NCI-H146 treated with DMSO at 0.1 percent for 48 hours (cell line): Measurements from ENCODE around the gene ALDOC.
"Not testable (repeated sequence)": the region's sequence is repeated elsewhere in the genome, so short reads cannot be mapped to it uniquely, and the experiment has no call there.

Source experiments
- DNase-seq: peaks from one replicate; lab custom pipeline; 2025; ENCODE audit not compliant: unreplicated experiment; lab: John Stamatoyannopoulos, UW

ALDOC gene

DNA sequence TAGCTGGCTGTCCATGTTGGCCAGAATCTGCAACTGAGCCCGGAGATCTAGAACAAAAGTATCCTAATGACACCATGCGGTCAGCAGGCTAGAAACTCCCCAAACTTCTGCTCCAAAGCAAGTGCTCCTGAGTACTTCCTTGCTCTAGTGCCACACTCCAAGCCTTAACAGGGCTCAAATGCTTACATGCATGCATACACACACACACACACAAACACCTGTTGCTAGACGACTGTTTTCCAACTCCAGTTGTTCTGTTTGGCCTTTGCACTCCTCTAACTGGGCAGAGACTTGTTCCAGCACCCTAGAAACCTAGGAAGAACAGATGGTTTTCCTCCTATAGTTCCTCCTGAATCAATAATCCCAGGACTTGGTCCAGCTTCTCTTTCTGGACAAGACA, 7.7 kb upstream of the ALDOC start:
- no peak for DNase-seq

- DNase-seq = no peak
Measured at GRCh38 chr17:28582513-28582912, 5.8 kb upstream of the ALDOC start.

- no peak for DNase-seq
Measured at GRCh38 chr17:28580959-28581358, 4.3 kb upstream of the ALDOC start.

DNA sequence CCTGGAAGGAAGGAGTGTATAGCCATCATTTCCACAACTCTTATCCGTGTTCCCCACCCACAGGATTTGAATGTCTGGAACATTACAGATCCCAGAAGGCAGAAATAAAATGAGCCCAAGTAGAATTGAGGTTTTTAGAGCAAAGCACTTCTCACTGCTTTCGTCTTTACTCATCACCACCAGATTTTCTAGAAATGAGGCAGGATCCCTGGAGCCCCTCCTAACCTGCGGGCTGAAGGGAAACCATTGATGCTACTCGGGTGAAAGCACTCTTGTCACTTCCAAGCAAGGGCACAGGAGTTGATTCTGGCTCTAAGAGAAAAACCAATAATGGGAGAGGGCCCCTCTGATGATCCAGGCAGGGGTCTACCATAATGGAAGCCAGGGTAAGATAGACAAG, 2.8 kb upstream of the ALDOC start:
- no peak for DNase-seq

GRCh38 chr17:28578246-28579195, 1.8 kb upstream of the ALDOC start:
- no peak for DNase-seq

DNA sequence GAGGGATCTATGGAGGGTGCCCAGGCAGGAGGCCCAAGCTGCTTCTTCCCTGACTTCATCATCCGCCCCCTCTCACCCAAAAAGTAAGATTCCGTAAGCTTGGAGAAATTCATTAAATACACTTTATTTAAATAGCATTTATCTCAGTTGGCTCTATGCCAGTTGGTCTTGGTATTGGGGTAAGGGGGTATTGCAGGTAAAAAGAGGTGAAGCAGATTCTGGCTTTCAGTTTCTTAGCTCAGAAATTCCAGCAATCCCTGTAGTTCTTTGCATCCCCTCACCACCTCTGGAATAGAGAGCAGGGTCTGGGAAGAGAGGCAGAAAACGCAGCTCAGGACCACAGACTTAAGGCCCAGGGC, 750 bp upstream of the ALDOC start:
- DNase-seq = no peak

DNA sequence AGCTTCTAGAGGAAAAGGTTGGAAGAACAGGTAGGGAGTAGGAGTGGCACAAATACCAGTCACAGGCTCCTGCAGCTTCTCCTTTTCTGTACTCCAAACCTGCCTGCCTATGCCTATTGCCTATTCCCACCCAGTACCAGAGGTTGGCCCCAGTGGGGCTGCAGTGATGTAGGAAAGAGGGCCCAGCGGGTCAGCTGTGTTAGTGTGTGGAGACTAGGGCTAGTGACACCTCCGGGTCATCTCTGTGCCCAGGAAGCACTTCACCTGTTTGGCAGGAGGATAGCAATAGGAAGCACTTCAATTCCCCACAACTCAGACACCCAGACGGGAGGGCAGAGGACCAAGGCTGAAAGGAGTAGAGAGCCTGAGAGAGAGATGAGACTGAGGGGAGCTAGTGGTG, 679 bp downstream of the ALDOC start:
- not testable (repeated sequence) for DNase-seq

- no peak for DNase-seq
Measured at GRCh38 chr17:28575126-28575795, 1.4 kb downstream of the ALDOC start.

DNA sequence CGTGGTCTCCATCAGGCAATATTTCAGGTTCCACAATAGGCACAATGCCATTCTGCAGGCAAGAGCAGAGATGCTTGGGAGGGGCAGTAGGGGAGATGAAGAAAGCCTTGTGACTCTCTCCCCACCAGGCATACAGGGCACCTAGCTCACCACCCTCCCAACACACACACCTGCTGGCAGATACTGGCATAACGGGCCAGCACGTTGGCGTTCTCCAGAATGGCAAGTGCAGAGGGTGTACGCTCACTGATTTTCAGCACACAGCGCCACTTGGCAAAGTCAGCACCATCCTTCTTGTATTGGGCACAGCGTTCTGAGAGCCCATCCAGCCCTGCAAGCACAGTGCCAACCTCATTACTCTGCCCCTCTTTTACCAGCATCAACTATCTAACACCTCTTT, 2.2 kb downstream of the ALDOC start:
- no peak for DNase-seq

- DNase-seq = no peak
Measured at GRCh38 chr17:28573966-28574480, 2.7 kb downstream of the ALDOC start.

DNA sequence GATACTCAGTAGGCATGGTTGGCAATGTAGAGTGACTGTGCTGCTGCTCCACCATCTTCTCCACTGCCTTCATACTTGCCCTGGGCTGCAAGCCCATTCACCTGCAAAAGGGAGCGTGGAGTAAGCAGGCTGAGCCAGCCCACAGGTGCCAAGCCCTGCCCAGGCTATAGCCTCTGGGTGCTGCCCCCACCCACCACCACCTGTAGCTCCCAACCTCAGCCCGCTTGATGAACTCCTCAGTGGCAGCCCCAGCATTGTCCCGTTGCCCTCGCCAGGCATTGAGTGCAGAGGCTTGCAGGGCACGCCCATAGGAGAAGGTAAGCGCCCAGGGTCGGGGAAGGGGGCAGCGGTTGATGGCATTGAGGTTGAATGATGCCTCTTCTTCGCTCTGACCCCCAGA, 3.2 kb downstream of the ALDOC start:
- DNase-seq = no peak

GRCh38 chr17:28573040-28573380, 3.7 kb downstream of the ALDOC start:
- DNase-seq = no peak

DNA sequence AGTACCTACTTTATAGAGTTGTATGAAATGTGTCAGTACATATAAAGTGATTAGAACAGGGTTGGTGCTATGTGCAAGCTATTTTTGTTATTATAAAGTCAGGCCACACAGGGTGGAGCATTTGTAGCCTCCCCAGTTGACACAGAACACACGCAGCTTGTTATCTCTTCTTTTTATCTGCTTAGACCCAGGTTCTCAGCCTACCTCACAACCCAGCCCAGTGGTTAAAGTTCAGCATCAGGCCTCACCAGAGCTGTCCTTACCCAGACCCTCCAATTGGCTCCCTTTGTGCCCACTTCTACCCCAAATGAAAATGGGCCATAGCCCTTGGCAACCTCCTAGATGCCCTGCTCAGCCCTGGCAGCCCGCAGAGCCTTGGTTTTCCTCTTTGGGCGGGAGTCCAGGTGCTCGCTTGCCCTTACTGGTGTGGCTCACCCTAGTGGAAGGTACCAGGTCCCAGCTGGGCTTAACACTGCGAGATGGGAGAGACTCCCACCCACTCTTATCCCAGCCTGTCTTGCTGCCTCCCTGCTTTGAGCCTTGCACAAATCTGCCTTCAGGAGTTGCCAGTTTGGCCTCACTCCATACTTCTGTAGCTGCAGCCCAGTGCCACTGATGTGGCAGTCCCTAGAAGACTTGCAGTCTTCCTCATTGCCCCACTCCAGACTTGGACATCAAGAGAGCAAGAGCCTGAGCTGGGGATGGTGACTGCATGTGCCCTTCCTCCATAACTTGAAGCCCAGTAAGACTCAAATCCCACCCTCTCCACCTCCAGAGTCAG, 4.2 kb downstream of the ALDOC start:
- no peak for DNase-seq

GRCh38 chr17:28571361-28572122, 5.2 kb downstream of the ALDOC start, which contains the start of gene PIGS:
TSS of gene PIGS (minus strand) at chr17:28571524. CDS start at chr17:28571496, 28 bp downstream.
- peak; percentile 88 for DNase-seq

- peak; percentile 43 for DNase-seq
Measured at GRCh38 chr17:28570716-28571360, 5.9 kb downstream of the ALDOC start.

DNA sequence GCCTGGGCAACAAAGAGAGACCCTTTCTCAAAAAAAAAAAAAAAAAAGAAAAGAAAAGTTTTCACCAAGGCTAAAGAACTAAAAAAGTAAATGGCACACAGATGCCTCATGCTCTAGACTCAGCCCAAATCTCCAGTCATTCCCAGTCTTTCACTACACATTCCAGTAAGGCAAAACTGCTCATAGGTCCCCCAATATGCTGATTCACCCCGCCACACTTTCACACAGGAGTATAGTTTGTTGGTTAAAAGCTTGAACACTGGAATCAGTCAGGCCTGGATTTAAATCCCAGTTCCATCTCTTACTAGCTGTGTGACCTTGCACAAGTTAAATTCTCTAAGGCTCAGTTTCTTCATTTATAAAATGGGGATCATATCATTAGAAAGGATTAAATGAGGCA, 7.2 kb downstream of the ALDOC start:
- DNase-seq = no peak

DNA sequence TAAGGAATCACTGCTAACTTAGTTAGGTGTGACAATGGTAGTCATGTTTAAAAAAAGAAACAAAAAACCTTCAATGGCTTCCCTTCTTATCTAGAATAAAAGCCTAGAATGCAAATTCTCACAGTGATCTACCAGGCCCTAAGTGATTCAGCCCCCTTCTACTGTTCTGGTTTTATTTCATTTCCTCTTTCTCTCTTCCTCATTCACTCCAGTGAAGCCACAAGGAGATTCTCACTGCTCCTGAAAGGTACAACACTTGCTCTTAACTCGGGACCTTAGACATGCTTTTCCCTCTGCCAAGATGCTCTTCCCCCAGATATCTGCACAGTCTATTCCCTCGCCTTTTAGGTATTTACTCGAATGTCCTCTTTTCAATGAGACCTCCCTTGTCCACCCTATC, 9.1 kb downstream of the ALDOC start:
- DNase-seq = no peak

- no peak for DNase-seq
Measured at GRCh38 chr17:28563475-28563874, 13.2 kb downstream of the ALDOC start.

DNA sequence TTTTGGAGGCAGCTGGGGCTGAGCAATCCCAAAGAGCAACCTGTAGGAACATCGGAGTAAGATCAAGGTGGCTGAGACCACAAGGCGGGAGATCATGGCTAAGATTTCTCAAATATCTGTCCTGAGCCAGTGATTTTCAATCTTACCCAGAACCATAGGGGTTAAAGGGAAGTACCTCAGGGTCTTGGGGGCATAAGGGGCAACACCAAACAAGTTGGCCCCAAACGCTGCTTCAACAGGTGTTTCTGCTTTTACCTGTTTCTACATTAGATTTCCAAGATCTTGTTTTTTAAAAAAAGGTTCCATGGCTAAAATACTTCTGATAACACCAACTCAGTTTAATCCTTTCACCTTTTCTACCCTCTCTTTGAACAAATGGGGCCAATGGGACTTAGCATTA, 21.7 kb downstream of the ALDOC start:
- no peak for DNase-seq

- DNase-seq = no peak
Measured at GRCh38 chr17:28554565-28554964, 22.1 kb downstream of the ALDOC start.
